CD4-positive, alpha-beta T cell treated with Interleukin-12 subunit alpha and Interleukin-12 subunit beta, for 1 hour (primary cell): ENCODE results near the gene ADD1.

Experiments
- DNase-seq: peaks from one replicate; pipeline ENCODE4 v3.0.0-alpha.2; 2020

The ADD1 gene

DNA sequence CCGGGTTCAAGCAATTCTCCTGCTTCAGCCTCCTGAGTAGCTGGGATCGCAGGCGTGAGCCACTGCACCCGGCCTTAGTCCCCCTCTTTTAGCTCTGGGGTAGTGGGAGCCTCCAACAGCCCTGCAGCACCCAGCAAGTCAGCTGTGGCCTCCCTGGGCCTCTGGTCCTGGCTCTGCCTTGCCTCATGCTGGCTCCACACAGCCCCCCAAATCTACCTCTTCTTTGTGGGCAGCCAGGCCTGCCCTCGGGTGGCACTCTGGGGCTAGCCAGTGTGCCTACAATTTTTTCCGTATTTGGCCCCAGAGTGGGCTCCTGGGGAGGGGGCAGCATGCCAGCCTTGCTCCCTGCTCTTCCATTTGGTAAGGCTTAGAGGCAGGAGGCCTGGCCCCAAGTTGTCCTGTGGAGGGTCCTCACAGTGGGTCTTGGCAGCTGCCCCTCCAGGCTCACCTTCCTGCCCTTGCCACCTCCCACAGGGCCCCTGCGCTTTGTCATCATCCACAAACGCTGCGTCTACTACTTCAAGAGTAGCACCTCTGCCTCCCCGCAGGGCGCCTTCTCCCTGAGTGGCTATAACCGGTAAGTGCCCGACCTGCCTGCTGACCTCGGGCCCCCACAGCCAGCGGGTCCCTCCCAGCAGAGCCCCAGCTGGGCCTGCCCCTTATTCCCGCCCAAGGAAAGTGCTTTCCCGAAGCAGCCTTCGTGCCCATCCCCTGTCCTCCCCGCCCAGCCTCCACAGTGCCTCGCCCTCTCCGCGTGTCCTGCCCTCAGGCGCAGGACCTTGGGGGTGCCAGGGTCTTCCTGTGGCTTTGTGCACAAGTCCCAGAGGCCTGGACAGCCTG, 21.0 kb upstream of the ADD1 start:
- DNase-seq: no peak

DNA sequence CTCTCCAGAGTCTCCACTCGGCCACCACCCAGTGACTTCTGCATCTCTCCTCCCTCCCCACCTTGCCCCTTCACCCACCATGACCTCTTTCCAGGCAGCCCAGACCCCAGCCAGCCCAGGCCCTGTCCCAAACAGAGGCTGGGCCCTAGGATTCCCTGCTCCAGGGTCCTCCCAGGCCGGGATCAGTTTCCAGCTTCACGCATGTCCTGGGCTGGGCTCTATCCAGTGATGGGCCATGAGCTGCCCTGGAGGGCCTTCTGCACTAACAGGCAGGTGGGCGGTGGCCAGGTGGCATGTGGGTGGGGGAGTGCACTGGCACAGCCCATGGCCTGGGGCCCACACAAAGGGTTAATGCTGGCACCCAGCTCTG, 20.4 kb upstream of the ADD1 start:
- DNase-seq: no peak

DNA sequence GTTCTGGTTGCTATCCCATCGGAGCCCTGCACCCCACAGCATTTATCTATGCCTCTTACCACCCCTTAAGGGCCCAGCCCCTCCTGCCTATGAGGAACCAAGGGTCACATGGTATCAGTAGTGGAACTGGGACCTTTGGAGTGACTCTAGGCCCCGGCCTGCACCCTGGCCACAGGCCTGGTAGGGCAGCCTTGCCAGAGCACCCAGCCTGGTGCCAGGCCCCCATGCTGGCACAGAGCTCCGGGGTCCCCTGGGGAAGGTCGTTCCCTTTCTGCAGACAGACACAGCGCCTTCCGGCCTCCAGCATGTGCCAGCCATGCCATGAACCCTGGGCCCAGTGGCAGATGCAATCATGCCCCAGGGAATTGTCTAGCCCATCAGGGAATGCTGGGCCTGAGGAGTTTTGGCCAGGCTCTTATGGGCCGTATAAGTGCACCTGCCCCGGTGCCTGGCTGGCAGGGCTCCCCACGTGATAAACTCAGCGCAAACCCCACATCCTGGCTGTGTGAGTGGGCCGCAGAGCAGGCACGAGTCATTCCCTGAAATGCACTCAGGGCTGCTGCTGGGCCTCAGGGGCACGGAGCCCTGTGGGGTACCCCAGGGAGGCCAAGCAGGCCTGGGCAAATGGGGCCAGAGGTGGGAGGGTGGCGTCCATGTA, 19.8 kb upstream of the ADD1 start:
- DNase-seq: no peak

DNA sequence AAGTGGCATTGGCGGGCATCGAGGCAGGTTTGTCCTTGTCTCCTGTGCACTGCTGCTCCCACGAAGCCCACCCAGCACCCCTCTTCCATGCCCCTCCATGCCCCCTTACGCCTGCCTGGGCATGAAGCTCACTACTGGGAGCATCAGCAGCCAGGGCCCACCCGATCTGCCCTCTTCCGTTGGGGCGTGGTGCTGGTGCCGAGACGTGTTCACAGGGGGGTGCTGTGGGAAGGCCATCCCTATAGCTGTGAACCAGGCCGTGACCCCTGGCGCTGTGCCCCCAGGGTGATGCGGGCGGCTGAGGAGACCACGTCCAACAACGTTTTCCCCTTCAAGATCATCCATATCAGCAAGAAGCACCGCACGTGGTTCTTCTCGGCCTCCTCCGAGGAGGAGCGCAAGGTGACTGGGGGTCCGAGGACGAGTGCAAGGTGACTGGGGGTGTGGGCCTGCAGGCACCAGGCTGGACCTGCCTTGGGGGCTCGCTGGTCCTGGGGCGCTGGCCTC, 19.3 kb upstream of the ADD1 start:
- DNase-seq: no peak

DNA sequence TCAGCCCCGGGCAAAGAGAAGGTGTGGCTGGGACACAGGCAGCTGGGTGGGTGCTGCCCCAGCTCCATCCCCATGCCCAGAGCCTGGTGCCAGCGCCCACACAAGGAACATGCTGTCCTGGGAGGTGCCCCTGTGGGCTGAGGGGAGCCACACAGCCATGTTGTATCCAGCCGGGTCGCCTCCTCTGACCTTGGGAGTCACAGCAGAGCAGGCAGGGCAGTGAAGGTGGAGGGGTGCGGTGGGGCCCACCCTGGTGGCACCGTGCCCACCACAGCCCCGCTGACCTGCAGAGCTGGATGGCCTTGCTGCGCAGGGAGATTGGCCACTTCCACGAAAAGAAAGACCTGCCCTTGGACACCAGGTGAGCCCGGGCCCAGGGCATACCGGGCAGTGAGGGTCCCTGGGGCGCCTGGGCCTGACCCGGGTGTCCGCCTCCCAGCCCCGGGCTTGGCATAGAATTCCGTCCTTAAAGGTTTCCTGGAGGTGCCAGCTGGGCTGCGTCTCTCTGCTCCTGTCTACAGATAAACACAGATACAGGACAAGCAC, 18.7 kb upstream of the ADD1 start:
- no peak for DNase-seq

DNA sequence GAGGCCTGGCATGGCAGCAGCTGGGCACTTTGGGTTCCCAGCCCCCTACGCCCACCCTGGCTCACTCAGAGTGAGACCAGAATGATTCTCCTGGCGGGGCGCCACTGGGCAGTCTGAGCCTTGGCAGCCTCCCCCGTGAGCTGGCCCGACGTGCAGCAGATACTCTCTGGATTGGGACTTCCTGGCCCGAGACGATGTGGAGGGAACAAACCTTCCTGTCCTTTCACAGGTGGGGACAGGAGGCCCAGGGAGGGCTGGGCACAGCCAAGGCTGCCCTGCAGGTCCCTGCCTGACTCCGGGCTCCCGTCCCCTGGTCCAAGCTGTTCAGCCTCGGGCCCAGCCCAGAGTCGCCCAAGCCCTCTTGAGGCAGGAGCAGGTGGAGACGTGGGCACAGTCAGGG, 17.9 kb upstream of the ADD1 start:
- no peak for DNase-seq

DNA sequence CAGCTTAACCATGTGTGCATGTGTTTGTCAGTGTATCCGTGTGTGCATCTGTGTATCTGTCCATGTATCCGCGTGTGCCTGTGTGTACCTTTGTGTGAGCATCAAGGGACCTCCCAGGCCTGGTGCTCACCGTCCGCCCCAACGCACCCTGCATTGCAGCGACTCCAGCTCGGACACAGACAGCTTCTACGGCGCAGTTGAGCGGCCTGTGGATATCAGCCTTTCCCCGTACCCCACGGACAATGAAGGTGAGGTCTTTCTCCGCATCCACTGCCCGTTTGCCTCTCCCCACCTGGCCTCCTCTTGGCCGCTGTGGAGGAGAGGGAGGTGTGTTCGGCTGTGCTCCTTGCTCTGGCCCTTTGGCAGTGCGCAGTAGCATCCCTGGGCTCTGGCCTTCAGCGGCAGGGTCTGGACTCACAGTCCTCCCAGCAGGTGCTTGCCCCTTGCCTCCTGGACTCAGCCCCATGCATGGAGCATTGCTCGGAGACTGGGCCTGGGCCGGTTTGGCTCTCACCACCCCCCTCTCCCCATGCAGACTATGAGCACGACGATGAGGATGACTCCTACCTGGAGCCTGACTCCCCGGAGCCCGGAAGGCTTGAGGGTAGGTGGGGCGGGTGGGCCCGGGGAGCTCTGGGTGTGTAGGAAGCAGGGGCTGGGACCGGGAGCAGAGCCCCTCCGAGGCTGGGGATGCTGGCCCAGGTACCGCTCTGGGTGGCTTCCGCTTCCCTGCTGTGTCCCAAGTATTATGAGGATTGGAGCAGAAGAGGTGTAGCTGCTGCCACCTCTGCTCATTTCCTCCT, 16.4 kb upstream of the ADD1 start:
- no peak for DNase-seq

DNA sequence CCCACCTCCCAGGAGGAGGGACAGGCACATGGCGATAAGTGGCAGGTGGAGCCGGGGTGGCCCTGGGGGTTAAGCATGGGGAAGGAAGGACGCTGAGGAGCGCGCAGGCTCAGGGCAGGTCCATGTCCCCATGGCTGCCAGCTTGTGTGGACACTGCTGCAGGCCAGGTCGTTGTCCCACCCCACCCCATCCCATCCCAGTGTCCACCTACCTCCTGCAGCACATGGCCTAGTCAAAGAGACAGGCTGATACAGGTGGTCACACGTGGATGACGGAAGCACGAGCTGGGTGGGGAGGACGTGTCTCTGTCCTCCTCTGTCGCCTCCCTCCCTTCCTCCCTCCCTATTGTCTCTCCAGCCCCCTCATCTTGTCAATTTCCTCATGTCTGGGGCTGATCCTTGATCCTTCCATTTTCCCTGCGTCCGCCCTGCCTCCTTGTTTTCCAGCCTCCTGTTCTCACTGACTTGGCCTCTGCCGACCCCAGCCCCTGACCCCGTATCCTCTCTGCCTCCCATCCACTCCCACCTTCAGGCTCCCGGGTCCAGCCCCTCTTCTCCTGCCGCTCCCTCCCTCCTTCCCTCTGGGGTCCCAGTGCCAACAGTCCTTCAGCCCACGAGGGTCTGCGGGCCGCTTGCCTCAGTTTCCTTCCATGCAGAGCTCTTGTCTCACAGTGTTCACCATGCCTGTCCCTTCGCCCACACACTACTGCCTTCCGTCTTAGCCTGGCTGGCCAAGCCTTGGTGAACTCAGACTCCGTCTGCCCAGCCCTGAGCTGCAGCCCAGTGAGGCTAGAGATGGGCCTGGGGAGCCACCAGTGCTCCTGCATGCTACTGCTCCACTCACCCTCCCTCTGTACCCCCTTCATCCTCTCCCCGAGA, 15.5 kb upstream of the ADD1 start:
- DNase-seq: no peak

DNA sequence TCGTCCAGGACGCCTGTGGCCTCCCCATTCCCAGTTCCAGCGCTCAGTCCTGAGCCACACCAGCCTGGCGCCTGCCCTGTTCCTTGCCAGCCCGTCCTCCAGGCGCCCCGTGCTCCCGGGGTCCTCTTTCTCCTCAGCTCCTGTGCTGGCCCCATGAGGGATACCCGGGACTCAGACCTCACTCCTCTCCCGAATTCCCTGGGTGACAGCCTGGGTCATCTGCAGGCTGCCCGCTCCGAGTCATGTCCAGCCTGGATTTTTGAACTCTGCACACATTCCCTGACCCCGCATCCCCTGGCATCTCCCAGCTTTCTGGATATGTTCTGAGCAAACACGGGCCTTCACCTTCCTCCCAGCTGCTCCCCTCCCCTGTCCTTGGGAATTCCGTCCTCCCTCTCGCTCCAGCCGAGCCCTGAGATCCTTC, 14.9 kb upstream of the ADD1 start:
- no peak for DNase-seq

DNA sequence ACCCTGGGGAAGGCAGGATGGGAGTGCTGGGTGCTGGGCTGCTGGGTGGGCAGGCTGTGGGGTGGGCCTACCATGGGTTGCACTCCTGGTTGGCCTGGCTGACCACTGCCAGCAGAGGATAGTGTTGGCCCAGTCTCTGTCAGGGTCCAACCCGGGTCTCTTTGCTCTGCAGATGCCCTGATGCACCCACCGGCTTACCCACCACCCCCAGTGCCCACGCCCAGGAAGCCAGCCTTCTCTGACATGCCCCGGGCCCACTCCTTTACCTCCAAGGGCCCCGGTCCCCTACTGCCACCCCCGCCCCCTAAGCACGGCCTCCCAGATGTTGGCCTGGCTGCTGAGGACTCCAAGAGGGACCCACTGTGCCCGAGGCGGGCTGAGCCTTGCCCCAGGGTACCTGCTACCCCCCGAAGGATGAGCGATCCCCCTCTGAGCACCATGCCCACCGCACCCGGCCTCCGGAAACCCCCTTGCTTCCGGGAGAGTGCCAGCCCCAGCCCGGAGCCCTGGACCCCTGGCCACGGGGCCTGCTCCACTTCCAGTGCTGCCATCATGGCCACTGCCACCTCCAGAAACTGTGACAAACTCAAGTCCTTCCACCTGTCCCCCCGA, 14.2 kb upstream of the ADD1 start:
- DNase-seq: no peak

DNA sequence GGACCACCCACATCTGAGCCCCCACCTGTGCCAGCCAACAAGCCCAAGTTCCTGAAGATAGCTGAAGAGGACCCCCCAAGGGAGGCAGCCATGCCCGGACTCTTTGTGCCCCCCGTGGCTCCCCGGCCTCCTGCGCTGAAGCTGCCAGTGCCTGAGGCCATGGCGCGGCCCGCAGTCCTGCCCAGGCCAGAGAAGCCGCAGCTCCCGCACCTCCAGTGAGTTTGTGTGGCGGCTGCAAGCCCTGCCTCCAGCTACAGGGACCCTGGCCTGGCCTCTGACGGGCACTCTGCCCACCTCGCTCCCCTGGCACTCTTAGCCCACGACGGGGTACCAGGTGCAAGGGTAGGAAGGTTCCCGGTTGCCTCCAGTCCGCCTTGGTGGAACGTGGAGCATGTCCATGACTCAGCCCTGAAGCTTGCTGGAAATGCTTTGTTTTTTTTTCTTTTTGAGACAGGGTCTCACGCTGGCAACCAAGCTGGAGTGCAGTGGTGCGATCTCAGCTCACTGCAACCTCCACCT, 13.7 kb upstream of the ADD1 start:
- no peak for DNase-seq

DNA sequence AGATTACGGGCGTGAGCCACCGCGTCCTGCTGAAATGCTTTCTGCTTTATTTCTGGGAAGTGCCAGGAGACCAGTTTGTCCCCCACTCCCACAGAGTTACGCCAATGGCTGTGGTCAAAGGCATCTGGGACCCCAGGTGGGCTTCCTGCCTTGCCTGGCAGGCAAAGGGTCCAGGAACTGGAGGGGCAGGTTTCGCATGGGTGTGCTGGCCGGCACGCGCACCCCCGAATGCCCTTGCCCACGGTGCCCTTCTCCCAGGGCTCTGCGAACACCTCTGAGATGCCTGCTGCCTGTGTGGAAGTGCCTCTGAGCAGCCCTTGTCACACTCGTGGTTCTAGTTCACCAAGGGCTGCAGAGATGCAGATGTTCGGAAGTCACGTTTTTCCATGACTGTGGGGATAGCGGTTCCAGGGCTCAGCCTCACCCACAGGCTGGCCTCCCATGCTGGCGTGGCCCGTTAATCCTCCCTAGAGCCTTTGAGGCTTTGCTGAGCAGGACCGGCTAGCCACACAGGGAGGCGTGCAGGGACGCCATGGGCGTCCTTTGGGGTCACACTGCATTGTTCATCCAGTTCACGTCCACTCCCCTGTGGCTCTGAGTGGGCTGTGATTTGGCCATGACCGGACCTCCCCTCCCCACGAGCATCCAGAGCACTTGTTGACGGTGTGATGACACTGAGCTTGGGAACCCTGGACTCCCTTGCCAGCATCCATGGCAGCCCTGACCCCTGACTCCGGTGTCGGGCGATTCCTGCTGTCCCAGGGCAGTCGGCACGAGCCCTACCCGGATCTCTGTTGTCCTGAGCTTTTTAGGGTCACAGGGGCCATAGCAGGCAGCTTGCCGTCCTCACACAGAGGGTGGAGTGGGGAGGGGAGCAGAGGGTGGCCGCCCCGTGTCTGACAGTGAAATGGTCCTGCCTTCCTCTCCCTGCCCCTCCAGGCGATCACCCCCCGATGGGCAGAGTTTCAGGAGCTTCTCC, 12.7 kb upstream of the ADD1 start:
- no peak for DNase-seq

DNA sequence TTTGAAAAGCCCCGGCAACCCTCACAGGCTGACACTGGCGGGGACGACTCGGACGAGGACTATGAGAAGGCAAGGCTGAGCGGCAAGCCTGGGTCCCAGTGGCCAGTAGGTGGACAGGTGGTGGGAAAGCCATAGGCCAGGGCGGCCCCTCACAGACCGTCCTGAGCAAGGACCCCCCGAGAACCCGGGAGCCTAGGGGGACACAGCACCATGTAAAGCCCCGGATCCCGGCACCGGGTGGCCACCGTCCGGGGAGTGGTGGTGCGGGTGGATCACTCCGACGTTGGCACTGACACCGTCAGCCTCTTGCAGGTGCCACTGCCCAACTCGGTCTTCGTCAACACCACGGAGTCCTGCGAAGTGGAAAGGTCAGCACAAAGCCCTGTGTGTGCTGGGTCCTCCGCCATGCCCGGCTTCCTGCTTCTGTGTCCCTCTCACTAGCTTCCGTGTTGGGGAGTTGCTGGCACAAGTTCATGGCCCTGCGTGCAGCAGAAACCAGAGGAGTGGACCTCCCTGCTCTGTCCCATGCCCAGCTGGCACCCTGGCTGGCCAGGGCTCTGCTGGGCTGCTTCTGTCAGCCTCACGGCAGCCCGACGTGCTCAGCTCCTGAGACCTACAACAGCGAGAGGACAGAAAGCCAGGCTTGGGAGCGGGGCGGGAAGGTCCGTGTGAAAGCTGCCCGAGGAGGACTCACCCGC, 11.9 kb upstream of the ADD1 start:
- no peak for DNase-seq

DNA sequence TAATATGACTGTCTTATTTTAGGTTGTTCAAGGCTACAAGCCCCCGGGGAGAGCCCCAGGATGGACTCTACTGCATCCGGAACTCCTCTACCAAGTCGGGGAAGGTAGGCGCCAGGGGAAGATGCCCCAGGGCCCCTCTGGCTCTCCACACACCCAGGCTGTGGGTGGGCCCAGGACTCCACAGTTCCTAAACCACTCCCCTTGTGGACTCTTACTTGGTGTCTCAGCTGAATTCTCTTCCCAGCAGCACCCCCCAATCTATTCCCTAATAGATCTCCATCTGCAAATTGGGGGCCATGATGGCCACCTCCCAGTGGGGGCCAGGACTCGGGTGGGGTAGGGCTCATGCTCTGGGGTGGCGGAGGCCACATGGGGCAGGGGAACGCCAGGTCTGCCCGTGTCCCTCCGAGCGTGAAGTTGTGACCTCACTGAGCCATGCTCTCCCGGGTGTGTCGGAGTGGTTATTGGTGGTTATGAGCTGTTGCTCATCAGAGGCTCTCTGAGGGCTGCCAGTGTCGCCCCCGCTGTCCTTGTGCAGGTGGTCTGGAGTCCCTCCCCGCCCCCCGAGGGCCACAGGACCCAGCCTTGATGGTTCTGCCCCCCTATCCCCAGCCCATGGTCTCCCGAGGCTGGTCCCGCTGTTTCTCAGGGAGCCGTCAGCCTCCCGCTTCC, 11.2 kb upstream of the ADD1 start:
- no peak for DNase-seq

DNA sequence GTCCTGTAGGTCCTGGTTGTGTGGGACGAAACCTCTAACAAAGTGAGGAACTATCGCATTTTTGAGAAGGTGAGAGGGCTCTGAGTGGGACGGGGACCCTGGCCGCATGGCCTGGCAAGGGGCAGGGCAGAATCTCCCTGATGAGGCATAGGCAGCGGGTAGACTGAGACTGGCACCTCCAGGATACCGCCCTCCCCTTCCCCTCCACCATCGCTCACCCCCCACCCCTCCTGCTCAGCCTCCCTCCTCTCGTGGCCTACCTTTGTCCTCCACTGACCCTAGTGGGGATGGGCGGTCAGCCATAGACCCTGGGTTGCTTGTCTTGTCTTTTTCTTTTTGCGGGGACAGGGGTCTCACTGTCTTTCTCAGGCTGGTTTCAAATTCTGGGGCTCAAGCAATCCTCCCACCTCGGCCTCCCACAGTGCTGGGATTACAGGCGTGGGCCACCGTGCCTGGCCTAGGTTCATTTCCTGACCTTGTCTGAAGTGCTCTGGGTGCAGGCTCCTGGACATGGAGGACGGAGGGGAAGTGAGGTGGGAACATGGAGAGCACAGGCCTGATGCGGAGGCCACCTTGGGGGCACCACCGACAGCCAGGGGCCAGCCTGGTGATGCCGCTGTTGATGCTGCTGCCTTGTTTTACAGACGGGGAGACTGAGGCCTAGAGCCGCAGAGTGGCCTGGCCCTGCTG, 10.5 kb upstream of the ADD1 start:
- DNase-seq: no peak

DNA sequence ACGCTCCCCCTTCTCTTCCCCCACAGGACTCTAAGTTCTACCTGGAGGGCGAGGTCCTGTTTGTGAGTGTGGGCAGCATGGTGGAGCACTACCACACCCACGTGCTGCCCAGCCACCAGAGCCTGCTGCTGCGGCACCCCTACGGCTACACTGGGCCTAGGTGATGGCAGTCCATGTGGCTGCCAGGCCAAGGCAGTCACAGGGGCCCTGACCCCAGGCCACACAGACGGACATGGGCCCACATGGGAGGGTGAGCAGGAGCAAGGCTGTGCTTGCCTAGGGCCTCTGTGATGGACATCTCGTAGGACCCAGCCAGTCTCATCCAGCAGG, 10.0 kb upstream of the ADD1 start:
- DNase-seq: no peak

DNA sequence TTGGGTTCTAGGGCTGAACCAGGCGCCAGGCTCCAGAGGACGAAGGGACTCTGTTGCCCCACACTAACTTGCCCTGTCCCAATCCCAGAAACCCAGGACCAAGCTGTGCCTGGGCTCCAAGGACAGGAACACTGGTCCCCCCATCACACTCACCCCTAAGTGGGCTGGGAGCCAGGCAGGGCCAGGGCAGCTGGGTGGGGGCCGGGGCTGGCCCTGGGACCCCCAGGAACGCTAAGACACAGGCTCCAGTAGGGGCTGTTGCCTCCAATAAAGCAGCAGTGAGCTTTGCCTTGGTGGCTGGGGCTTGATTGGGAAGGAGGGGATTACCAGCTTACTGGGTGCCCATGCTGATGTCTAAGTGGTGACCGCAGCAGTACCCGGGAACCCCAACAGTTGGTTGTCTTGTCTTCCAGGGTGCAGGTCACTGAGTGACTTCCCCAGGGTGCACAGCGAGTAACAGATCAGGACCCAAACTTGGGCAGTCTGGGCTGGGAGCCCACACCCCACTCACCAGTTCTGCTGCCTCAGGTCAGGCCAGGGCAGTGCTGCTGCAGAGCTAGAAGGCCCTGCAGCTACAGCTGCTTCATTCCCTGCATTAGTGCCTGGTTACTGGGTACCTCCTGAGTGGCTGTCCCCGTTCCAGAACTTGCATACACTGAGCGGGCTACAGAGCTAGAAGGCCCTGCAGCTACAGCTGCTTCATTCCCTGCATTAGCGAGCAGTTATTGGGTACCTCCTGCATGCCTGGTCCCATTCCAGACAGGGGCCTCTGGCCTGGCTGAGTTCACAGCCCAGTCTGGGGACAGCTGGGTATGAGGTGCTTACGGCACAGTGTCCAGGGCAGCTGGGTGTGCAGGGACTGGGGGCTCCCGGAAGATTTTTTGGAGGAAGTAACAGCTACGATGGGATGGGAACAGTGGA, 9.4 kb upstream of the ADD1 start:
- no peak for DNase-seq
